SH-SY5Y (cell line): ENCODE measurements around the gene CACNA1I.

ENCODE experiments used
- GATA2 ChIP-seq: IDR thresholded peaks from 2 replicates; pipeline ENCODE4 v1.6.1; 2011; ENCODE audit warnings: mild to moderate bottlenecking, low read depth, low read length
- GATA3 ChIP-seq: IDR thresholded peaks from 2 replicates; pipeline ENCODE4 v1.6.1; 2011; ENCODE audit warnings: low read depth, mild to moderate bottlenecking, low read length, moderate library complexity

The CACNA1I gene

GRCh38 chr22:39534092-39534506 lies 36.5 kb upstream of the CACNA1I start:
- TF ChIP-seq GATA3 (no peak), GATA2 (no peak)

DNA sequence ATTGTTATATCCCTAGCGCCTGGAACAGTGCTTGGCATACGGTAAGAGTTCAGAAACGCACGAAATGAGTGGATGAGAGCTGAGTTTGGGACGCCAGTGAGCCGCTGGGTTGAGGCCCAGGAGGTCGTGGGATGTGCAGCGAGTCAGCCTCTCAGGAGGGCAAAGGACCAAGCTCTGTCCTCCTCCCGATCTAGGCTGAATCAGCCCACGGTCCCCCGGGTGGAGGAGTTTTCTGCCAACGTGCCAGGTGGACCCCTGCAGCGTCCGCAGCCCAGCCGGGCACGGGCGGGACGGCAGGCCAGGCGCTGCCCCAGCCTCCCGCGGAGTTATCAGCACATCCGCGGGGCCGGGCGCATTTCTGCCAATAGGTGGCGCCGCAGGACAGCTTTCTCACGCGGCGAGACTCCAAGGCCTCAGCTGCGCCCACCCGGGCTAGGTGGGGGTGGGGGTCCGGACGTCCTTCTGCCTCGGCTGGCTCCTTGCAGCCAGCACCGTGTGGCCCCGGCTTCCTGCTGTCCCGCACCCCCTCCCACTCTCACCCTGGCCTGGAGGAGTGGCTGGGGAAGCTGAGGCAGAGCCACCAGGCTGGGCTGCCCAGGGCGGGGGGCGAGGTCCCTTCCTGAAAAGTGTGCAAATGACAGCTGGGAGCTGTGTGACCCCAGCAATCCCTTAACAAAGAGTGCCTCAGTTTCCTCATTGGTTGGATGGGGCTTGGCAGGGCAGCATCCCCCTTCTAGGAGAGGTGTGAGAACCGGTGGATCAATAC lies 35.8 kb upstream of the CACNA1I start:
- peak; percentile 48 for TF ChIP-seq GATA2
- TF ChIP-seq GATA3: no peak

DNA sequence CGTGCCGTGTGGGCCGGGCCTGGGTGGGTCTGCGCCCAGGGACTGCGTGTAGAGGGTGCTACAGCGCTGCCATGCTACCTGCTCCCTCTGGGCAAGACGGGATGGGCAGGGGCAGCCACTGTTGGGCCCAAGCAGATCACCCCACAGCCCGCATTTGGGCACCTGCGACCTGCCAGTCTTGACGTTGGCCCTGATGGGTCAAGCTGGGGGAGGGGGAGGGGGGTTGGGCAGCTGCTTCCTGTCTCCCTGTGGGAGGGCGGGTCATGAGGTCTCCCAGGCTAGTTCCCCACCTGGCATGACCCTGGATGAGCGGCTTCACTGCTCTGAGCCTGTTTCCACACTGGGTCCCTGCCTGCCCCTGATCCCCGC lies 35.2 kb upstream of the CACNA1I start:
- no peak for TF ChIP-seq GATA2

DNA sequence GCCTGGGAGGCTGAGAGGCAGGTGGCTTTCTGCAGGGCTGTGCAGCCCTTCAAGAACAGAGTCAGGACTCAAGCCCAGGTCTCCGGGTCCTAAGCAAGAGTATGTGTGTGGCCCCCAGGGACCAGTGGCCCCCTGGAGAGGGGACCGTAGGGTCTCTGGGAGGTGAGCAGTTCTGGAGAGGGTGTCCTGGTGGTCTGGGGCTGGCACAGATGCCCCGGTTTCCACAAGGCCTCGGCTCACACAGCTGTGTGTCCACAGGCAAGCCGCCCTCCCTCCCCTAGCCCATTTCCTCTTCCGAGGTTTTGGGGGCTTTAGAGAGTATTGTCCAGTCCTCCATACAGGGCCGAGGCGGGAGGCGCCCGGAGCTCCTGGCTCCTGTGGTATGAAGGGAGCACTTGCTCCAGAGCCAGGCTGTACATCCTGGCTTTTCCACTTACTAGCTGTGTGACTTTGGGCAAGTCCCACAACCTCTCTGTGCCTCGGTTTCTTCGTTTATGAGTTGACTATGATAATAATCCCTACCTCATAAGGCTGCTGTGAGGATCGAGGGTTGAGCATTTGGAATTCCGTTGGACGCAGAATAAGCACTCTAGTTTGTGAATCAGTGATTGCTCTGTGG lies 34.6 kb upstream of the CACNA1I start:
- no peak for TF ChIP-seq GATA3
- TF ChIP-seq GATA2: no peak

- TF ChIP-seq GATA3 (no peak), GATA2 (no peak)
These were observed 33.8 kb upstream of the CACNA1I start for GRCh38 chr22:39536711-39537110.

DNA sequence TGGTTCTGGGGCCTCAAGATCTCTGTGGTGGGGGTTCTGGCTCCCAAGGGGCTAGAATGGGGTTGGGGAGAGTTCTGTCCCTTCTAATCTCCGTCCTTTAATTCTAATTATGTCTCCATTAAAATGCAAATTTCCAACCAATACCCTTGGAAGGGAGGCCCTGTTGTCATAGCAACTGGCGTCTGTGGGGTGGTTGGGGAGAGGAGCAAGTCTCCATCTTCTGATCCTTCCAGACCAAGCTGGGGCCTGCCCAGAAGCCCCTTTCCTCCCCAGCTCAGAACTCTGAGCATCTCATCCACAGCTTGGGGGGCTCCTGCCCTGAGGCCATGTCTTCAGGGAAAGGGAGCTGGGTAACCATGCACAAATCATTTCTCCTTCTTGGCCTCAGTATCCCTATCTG lies 32.6 kb upstream of the CACNA1I start:
- TF ChIP-seq GATA2: no peak

- TF ChIP-seq GATA3 (no peak), GATA2 (no peak)
These were observed 27.5 kb upstream of the CACNA1I start for GRCh38 chr22:39543095-39543494.

GRCh38 chr22:39545386-39546365 lies 24.9 kb upstream of the CACNA1I start:
- no peak for TF ChIP-seq GATA3
- no peak for TF ChIP-seq GATA2

DNA sequence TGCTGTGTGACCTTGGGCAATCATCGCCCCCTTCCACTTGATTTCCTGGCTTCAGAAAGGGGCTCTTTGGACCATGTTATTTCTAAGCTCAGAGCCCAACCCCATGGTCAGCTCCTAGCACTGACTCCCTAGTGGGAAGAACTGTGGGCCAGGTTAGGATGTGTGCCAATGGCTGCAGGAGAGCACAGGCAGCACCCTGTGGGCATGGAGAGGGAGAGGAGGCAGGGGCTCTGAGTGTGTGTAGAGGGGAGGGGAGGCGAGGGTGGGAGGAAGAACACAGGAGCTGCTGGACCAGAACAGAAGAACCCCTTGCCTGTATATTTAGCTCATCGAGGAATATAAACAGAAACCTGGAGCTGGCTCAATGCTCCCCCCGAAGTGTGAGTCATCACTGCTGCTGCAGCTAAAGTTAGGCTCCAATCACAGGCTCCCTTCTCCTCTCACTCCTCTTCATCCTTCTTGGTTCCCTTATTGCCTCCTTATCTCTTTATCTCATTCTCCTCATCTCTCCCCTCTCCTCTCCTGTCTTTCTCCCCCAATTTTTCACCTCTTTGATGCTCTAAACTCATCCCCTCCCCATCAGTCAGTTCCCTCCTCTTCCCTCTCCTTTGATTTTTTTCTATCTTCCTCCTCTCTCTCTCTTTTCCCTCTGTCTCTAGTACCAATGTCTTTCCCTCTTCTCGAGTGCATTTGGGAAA lies 23.5 kb upstream of the CACNA1I start:
- TF ChIP-seq GATA2 (no peak), GATA3 (no peak)

DNA sequence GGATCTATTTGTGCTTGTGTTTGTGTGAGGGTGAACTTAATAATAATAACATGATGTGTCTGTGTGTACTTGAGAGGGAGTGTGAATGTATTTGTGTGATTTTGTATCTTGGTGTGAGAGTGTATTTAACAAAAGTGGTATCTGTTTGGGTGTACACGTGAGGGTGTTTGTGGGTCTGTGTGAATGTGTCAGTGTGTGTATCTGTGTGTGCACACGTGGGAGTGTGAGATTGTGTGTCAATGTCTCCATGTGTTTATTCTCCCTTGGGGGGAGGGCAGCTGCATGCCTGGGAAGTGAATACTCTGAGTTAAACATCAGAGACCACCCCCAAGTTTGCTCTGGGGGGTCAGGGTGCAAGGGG lies 23.0 kb upstream of the CACNA1I start:
- no peak for TF ChIP-seq GATA3
- TF ChIP-seq GATA2: no peak

DNA sequence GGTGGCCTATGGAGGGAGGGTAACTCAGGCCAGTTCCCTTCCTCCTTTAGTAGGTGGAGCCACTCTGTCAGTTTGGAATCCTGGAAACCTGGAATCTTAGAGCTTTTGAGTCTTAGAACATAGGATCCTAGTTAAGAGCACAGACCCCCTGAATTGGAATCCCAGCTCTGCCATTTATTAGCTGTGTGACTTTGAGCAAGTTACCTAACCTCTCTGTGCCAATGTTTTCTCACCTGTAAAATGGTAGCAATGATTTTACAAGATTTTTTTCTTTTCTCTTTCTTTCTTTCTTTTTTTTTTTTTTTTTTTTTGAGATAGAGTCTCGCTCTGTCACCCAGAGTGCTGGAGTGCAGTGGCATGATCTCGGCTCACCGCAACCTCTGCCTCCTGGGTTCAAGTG lies 17.1 kb upstream of the CACNA1I start:
- TF ChIP-seq GATA2 (no peak), GATA3 (no peak)

GRCh38 chr22:39554151-39554550 lies 16.4 kb upstream of the CACNA1I start:
- TF ChIP-seq GATA3 (no peak), GATA2 (no peak)

DNA sequence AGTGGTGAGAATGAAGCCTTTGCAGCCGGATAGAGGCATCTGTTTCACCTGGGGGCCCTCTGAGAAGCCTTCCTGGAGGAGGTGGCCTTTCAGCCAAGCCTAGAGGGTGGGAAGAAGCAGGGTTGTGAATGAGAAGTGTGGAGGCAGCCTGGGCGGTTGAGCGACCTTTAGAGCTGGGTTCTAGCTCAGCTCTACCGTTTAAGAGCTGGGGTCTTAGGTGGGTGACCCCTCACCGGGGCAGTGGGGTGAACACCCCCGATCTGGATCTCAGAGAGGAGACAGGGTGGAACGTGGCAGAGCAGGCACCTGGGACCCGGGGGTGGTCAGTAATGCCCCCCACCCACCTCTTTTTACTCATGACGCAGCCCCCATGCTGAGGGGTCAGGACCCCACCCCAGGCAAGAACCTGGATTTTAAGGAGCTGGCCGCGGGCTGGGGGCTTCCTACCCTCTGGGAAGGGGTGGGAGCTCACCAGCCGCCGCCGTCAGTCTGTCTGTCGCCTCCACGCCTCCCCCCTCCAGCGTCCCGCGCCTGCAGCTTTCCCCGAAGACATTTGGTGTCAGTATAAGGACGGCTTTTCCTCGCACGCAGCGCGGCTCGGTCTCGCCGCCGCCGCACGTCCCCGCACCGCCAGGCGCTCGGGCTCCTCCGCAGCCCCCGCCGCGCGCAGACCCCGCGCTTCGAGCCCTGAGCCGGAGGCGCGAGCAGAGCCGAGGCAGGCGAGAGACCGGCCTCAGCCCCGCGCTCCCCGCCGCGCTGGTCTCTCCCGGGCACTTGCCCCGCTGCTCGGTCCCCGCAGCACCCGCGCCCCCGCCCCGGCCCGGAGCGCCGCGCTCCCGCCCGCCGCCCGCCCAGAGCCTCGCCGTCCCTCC lies 13.3 kb upstream of the CACNA1I start:
- no peak for TF ChIP-seq GATA3
- TF ChIP-seq GATA2: no peak
